Eye (tissue), 1 donor: ENCODE results near the gene SURF2.
A peak's percentile ranks its signal among the peaks of the same experiment; 100 is the strongest.

Experiments used
- DNase-seq: peaks from one replicate; pipeline ENCODE4 v3.0.0-alpha.2; 2015

Gene SURF2

DNA sequence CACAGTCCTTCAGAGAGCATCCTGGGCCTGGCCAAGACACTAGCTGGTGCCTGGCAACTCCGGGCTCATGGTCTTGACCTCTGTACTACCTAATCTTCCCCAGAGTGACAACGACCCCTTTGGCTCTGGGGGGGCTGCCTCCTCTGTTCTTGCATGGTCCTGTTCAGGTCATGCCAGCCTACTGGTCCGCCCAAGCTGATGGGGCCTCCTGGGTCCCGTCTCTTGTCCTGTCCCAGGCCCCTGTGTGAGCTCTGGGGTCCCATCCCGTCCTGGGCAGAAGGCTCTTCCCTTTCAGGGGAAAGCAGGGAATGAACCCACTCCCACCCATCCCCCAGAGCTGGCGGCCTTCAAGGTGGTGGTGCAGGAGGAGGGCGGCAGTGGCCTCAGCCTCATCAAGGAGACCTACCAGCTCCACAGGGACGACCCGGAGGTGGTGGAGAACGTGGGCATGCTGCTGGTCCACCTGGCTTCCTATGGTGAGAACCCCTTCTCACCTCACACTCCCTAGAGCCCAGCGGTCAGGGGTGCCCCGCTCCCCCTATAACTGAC lies 48.2 kb downstream of the SURF2 start:
- no peak for DNase-seq

DNA sequence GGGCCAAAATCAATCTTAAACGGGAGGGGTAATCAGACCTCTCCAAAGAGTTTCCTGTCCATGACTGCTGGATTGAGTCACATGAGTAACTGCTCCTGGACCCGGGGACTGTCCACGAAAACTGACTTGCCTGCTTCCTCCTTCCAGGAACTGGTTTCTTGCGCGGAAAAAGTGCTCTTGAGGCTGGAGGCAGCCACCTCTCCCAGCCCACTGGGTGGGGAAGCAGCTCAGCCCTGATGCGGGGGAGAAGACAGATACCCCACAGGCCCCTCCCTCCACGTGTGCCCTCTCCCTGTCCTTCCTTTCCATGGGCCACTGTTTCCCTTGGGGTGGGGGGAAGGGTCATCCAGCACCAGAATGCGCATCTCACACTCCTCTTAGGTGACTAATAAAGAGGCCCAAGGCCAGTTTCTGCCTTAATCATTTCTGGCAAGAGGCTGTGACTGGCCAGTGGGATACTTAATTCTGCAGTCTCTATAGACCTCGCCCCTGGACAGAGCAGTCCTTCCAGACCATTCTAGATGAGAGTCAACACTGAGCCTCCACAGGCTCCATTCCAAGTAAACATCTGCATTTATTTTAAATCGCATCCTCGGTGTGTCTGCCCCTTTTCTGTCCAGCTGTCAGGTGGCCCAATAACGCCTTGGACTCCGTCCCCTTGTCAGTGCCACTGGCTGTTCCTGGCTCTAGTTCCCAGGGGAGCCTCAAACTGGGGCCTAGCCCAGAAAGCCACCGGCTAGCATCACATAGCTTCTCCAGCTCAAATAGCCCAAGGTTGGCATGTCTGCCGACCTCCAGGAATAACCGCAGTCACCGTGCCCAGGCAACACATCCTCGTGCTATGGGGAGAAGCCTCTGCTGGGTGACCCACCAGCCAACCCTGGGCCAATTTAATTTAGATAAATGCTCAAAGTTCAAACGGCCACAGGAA lies 49.4 kb downstream of the SURF2 start:
- no peak for DNase-seq

DNA sequence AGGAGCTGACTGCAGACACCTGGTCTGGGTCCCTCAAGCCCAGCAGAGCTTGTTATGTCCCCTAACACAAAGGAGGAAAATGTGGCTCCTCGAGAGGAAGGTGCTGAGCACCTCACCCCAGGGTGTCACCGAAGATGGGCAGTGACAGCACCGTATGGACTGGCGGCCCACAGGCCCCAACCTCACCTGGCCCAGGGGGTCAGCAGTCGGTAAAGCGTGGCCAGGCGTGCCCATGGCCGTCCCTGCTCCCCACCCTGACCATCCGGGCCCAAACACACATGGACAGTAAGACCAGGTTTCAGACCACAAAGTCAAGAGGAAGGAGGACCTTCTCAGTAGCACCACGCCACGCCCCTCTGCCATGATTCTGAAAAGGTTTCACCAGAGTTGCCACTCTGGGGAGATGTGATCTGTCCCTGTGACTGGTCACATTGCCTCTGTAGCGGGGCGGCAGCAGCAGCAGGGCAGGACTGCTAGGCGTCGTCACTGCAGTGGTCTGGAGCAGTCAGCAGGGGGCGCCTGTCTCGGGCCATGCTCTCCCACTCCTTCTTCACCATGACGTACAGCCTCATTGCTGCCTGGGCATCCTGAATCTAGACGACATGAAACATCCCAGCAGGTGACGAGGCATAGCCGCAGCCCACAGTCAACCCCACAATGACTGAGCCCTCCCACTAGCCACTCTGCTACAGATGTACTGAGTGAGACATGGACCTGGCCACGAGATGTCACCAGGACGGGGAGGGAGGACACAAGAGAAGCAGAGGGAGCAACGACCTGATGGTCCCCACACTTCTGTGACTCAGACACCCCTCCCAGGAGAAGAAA lies 50.3 kb downstream of the SURF2 start:
- DNase-seq = peak; percentile 90

DNA sequence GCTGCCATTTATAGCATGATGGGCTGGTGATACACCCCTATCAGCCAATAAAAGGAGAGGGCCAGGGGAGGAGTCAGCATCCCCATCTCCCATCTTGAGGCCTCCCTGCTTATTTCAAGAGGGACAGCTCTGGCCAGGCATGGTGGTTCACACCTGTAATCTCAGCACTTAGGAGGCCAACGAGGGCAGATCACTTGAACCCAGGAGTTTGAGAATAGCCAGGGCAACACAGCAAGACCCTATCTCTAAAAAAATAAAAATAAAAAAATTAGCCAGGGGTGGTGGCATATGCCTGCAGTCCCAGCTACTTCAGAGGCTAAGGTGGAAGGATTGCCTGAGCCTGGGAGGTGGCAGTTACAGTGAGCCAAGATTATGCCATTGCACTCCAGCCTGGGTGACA lies 51.7 kb downstream of the SURF2 start:
- DNase-seq = no peak
